SKM-1 (cell line): ENCODE data around the gene KCTD19.

Source experiments
- DNase-seq: peaks from one replicate; lab custom pipeline; 2025; ENCODE audit not compliant: unreplicated experiment; lab: John Stamatoyannopoulos, UW

Gene KCTD19

DNA sequence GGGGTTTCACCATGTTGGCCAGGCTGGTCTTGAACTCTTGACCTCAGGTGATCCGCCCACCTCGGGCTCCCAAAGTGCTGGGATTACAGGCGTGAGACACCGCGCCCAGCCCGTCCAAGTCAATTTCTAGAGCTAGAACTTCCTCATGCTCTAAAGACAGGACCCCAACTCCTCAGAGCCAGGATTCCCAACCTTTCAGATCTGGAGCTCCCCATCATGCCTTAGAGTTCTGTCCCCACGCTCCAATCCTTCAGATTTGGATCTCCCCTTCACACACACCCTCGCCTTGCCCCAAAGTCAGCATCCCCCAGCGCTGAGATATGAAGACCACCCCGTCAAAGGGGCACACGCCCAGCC lies 448 bp downstream of the KCTD19 start:
- no peak for DNase-seq

DNA sequence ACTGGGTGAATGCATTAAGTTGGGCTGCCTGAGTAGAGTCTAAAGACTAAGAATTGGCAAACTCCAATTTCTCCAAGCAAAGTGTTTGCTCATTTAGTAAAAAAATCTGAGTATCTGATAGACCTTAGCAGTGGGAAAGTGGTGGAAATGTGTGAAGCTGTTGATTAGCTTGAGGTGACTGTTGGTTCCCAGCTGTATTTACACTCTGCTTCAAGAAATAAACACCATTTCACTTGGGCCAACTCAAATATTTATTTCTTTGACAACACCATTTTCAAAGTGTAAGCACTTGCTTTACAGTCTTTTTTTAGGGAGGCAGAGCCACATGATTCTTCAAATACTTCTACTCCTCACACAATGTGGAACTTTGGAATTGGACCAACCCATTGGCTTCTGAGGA lies 8.7 kb downstream of the KCTD19 start:
- DNase-seq, result no peak

DNA sequence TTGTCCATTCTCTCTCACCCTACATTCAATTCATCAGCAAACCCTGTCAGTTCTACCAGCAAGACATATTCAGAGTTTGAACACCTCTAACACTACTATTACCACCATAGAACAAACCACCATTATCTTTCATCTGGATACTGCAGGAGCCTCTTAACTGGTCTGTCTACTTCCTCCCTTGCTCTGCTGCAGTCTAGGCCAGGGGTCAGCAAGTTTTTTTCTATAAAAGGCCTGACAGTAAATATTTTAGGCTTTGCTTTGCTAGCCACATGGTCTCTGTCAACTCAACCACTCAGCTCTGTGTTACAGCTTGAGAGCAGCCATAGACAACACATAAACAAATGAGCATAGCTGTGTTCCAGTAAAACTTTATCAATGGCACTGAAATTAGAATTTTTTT lies 13.8 kb downstream of the KCTD19 start:
- DNase-seq, result no peak

GRCh38 chr16:67311607-67312488 lies 14.7 kb downstream of the KCTD19 start:
- DNase-seq, result no peak

- DNase-seq, result no peak
These were observed 16.0 kb downstream of the KCTD19 start for GRCh38 chr16:67310561-67310960.

- no peak for DNase-seq
These were observed 21.1 kb downstream of the KCTD19 start for GRCh38 chr16:67305216-67306071.

DNA sequence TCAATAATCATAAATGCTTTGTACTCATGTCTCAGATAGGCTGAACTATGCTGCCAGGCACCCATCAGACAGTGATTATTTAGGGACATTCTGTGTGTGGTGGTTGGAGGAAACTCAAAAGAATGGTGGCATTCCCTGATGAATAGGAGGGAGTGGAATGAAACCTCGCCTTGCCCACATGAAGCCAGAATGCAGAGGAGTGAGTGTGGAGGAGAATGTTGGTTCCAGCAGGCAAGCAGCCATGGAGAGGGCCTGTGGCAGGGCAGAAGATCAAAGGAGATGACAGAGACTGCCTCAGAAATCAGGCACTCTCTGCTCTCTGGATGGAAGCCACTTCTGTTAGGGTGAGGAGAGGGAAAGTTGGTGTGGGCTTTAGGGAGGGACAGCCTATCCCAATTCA lies 22.5 kb downstream of the KCTD19 start:
- no peak for DNase-seq

DNA sequence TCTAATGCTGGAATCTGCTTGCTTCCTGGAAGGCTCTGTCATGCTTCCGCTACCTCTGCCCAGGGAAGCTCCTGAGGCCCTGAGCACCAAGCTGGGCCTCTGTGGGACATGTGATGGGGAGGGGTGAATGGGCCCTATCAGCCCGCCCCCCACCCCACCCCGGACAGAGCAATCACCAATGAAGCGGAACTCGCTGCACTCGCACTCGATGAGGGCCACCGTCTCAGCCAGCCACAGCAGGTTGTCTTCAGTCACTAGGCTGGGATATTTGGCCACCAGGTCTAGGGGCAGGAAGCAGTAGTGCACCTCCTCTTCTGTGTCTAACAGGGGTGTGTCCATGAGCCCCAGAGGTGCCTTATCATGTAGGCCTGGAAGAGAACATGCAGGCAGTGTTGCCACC lies 23.6 kb downstream of the KCTD19 start:
- no peak for DNase-seq

GRCh38 chr16:67302076-67302475 lies 24.5 kb downstream of the KCTD19 start:
- DNase-seq, result no peak

- DNase-seq, result no peak
These were observed 25.3 kb downstream of the KCTD19 start for GRCh38 chr16:67301080-67301782.

DNA sequence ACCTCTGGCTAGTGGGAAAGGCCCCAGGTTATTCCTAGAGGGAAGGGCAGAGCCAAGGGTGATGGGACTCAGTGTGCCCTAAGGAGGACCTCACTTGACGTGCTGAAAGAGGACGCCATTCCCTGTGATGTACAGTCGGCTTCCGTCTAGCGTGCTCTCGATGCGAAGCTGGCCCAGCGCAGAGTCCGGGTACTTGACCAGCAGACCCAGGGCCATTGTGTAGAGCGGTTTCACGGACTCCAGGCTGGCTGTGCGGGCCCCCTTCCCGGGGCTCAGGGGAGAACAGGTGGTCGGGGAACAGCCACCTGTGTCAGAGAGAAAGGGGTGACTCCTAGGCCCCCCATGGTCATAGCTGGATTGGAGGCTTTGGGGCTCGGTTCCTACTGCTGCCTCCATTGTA lies 27.3 kb downstream of the KCTD19 start:
- no peak for DNase-seq

DNA sequence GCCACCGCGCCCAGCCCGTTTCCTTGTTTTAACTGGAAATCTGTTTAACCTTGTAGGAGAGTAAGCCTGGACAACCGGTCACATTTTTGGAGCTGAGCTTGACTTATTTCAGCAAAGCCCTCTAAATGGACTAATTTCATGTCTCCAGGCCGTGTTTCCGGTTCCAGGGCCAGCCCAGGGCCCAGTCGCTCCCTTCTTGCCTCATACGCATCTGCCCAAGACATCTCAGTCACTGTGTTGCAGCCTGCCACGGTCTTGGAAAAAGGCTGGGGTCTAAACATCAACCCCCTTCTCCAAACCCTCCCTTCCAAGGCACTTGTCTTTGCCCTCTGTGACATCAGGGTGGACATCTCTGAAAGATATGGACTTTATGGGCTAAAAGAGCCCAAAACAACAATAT lies 28.3 kb downstream of the KCTD19 start:
- no peak for DNase-seq

DNA sequence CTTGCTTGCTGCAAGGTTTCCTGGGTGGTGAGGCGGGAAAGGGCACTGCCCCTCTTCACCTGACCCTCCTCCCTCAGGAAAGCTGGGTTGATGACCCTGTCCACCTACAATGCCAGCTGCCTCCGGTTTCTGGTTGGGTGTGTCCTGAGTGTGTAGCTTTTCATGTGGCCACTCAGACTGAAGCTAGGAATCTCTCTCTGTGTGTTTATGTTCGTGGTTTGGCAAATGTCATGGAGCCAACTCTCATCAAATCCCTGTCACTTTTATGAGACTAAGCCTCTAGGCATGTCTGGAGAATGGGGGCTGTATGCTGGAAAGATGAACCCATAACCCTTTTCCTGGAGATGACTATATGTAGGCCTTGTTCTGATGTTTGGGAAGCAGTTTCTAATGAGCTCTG lies 30.1 kb downstream of the KCTD19 start:
- no peak for DNase-seq

DNA sequence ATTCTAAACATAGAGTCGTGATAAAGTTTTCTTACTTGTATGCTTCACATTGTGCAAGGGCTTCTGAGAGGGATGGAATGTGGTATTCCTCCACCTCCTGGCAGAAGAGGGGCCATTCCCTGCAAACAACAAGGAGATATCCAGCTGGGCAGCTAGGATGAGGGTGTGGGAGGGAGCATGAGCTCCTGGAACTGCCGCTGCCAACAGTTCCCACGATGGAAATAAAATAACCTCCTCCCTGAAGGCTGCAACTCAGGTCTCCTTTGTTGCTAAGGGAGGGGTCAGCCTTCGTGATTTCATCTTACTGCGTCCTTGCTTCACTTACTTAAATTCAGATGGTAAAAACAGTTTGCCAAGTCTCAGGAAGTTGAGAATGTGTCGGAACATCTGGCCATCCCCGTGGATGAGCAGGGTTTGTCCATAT lies 31.6 kb downstream of the KCTD19 start:
- no peak for DNase-seq

DNA sequence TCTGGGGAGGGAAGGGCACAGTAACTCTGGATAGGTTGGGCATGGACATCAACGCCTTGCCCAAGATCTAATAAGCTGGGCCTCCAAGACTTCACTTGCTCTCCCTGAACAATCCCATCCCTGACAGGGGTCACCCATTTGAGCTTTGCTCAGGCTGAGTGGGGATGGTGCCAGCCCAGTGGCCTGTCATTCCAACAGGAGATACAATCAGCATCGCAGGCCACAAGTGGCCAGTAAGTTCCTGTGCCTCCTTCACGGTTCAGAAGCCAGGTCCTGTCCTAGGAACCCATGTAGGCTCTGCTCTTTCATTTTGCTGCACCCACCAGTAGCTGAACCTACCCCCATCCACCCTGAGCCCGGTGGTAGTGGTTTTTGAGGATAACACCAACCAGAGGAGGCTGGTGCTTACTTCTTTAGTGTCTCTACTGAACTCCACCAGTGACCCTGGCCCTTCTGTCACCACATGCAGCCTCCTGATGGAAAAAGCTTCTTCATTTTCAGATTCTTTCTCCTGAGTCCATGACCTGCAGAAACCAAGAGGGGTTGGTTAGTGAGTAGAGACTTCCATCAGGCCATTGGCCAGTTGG lies 32.3 kb downstream of the KCTD19 start:
- no peak for DNase-seq

DNA sequence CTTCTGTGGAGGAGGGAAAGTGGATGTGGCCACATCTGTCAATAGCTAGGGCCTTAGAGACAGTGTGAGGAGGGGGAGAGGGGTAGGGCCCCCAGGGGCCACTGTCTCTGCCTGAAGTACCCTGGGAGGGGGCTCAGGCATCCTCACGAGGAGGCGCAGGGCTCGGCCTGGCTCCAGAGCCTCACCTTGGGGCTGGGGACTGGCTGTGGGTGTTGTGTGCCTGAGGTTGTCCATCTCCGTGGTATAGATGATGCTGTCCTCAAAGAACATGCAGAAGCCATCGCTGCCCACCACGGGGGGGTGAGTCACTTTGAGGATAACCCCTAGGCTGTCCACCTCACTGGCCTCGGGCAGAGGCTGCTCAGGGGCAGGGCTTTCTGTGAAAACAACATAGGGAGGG lies 35.1 kb downstream of the KCTD19 start:
- DNase-seq, result no peak

- no peak for DNase-seq
These were observed 38.6 kb downstream of the KCTD19 start for GRCh38 chr16:67287960-67288359.

DNA sequence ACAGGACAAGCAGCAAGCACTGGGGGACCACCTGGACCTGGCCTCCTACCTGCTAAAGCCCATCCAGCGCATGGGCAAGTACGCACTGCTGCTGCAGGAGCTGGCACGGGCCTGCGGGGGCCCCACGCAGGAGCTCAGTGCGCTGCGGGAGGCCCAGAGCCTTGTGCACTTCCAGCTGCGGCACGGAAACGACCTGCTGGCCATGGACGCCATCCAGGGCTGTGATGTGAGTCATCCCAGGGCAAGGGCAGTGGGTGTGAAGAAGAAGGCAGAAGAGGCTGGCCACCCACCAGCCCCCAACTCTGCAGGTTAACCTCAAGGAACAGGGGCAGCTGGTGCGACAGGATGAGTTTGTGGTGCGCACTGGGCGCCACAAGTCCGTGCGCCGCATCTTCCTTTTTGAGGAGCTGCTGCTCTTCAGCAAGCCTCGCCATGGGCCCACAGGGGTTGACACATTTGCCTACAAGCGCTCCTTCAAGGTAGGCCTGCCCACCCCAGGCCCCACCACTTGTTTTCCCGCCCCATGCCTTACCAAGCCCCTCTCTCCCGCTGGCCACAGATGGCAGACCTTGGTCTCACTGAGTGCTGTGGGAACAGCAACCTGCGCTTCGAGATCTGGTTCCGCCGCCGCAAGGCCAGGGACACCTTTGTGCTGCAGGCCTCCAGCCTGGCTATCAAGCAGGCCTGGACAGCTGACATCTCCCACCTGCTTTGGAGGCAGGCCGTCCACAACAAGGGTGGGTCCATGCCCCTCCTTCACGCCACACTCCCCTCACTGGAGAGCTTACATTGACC lies 39.9 kb downstream of the KCTD19 start:
- no peak for DNase-seq

DNA sequence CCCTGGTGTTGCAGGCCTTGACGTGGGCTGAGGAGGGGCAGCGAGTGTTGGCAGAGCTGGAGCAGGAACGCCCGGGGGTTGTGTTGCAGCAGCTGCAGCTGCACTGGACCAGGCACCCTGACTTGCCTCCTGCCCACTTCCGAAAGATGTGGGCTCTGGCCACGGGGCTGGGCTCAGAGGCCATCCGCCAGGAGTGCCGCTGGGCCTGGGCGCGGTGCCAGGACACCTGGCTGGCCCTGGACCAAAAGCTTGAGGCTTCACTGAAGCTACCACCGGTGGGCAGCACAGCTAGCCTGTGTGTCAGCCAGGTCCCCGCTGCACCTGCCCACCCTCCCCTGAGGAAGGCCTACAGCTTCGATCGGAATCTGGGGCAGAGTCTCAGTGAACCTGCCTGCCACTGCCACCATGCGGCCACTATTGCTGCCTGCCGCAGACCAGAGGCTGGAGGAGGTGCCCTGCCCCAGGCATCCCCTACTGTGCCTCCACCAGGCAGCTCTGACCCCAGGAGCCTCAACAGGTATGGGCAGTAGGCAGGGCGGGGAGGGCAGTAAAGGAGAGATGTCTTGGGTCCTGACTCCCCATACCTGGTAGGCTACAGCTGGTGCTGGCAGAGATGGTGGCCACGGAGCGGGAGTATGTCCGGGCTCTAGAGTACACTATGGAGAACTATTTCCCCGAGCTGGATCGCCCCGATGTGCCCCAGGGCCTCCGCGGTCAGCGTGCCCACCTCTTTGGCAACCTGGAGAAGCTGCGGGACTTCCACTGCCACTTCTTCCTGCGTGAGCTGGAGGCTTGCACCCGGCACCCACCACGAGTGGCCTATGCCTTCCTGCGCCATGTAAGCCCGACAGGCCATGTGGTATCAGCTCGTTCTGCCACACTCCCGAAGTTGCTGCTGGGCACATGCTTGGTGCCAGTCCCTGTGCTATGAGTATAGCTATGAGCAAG lies 41.6 kb downstream of the KCTD19 start:
- DNase-seq, result no peak
